Activated gamma-delta T cell treated with anti-CD3 and anti-CD28 coated beads, Interleukin-2, amount 50 U/mL, for 16 hours (primary cell): Measurements from ENCODE around the gene SUGP1.
"Not testable (repeated sequence)": the region's sequence is repeated elsewhere in the genome, so short reads cannot be mapped to it uniquely, and the experiment has no call there.

Source experiments
- DNase-seq: peaks from one replicate; pipeline ENCODE4 v3.0.0-alpha.2; 2020; ENCODE audit warnings: low read depth

The SUGP1 gene

GRCh38 chr19:19263886-19264487, 56.3 kb downstream of the SUGP1 start:
- DNase-seq: no peak

GRCh38 chr19:19262190-19263057, 57.9 kb downstream of the SUGP1 start:
- DNase-seq: no peak

GRCh38 chr19:19261350-19262189, 58.7 kb downstream of the SUGP1 start:
- DNase-seq: no peak

GRCh38 chr19:19260417-19261214, 59.7 kb downstream of the SUGP1 start:
- no peak for DNase-seq

- no peak for DNase-seq
Measured at GRCh38 chr19:19259741-19260140, 60.6 kb downstream of the SUGP1 start.

GRCh38 chr19:19258589-19259338, 61.5 kb downstream of the SUGP1 start:
- no peak for DNase-seq

GRCh38 chr19:19257836-19258588, 62.3 kb downstream of the SUGP1 start:
- DNase-seq: no peak

- DNase-seq: no peak
Measured at GRCh38 chr19:19257137-19257536, 63.2 kb downstream of the SUGP1 start.

GRCh38 chr19:19256072-19256969, 64.0 kb downstream of the SUGP1 start:
- no peak for DNase-seq

GRCh38 chr19:19253409-19253808, 66.9 kb downstream of the SUGP1 start:
- DNase-seq: not testable (repeated sequence)

GRCh38 chr19:19250196-19250801, 70.0 kb downstream of the SUGP1 start:
- DNase-seq: no peak

- no peak for DNase-seq
Measured at GRCh38 chr19:19240476-19240875, 79.8 kb downstream of the SUGP1 start.

GRCh38 chr19:19239675-19240074, 80.6 kb downstream of the SUGP1 start:
- DNase-seq: no peak

- no peak for DNase-seq
Measured at GRCh38 chr19:19238126-19238894, 82.0 kb downstream of the SUGP1 start.

GRCh38 chr19:19236173-19236572, 84.1 kb downstream of the SUGP1 start:
- DNase-seq: no peak

- DNase-seq: no peak
Measured at GRCh38 chr19:19234220-19234816, 86.0 kb downstream of the SUGP1 start.

- DNase-seq: no peak
Measured at GRCh38 chr19:19232261-19232721, 88.0 kb downstream of the SUGP1 start.

- no peak for DNase-seq
Measured at GRCh38 chr19:19230999-19231398, 89.3 kb downstream of the SUGP1 start.
